ENCODE data around the gene ULK4.
"Not testable (repeated sequence)": the region's sequence is repeated elsewhere in the genome, so short reads cannot be mapped to it uniquely, and the experiment has no call there.

ULK4 gene

DNA sequence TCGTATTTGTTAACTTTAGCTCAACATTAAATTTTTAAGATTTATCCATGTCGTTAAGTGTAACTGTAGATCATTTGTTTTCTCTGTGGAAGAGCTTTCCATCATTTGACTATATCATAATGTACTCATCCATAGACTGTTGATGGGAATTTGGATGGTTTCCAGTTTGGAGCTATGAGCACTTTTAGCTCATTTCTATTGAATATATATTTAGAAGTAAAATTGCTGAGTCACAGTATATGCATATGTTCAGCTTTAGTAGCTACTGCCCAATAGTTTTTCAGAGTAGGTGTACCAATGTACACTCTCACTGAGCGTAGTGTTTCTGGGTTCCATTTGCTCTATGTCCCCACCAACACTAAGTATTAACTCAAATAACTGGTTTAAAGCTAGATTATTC lies 263.0 kb downstream of the ULK4 start:
- H3K79me2 ChIP-seq (ENCODE audit: insufficient read depth, low read length), result no peaks in the 10 kb centered on the region
- H3K9ac ChIP-seq (ENCODE audit: low read depth, low read length), result no peak overlapping the region
- H3K4me2 ChIP-seq (ENCODE audit: insufficient read depth, low read length), result no peak overlapping the region
- H3K27me3 ChIP-seq (ENCODE audit: insufficient read depth, low read length, poor library complexity), result no peaks in the 10 kb centered on the region
- no peak overlapping the region for H2AFZ ChIP-seq (ENCODE audit: low read depth, low read length)
- no peak for ATAC-seq (ENCODE audit: insufficient read depth, low read depth)
- no peaks in the 10 kb centered on the region for H4K20me1 ChIP-seq (ENCODE audit: insufficient read depth, low read length)
- no peaks in the 10 kb centered on the region for H3K36me3 ChIP-seq (ENCODE audit: insufficient read depth, low read length)
- TF ChIP-seq EZH2 (IDR thresholded peaks at IDR 0.05; ENCODE audit: borderline replicate concordance, low read depth, low read length, severe bottlenecking), result no peak
- TF ChIP-seq, protein P1, sequence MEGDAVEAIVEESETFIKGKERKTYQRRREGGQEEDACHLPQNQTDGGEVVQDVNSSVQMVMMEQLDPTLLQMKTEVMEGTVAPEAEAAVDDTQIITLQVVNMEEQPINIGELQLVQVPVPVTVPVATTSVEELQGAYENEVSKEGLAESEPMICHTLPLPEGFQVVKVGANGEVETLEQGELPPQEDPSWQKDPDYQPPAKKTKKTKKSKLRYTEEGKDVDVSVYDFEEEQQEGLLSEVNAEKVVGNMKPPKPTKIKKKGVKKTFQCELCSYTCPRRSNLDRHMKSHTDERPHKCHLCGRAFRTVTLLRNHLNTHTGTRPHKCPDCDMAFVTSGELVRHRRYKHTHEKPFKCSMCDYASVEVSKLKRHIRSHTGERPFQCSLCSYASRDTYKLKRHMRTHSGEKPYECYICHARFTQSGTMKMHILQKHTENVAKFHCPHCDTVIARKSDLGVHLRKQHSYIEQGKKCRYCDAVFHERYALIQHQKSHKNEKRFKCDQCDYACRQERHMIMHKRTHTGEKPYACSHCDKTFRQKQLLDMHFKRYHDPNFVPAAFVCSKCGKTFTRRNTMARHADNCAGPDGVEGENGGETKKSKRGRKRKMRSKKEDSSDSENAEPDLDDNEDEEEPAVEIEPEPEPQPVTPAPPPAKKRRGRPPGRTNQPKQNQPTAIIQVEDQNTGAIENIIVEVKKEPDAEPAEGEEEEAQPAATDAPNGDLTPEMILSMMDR (IDR thresholded peaks at IDR 0.05; ENCODE audit: borderline replicate concordance, extremely low read depth, low read length, poor library complexity, severe bottlenecking), result no peak
- no peak overlapping the region for H3K27ac ChIP-seq (ENCODE audit: low read length)
- H3K4me3 ChIP-seq (ENCODE audit: low read depth in 1 of 2, low read length in 2 of 2), result no peak overlapping the region
- no peaks in the 10 kb centered on the region for H3K4me1 ChIP-seq (ENCODE audit: insufficient read depth, low read length)
- no peaks in the 10 kb centered on the region for H3K9me3 ChIP-seq (ENCODE audit: insufficient read depth, low read length, severe bottlenecking)
- no peak for DNase-seq

DNA sequence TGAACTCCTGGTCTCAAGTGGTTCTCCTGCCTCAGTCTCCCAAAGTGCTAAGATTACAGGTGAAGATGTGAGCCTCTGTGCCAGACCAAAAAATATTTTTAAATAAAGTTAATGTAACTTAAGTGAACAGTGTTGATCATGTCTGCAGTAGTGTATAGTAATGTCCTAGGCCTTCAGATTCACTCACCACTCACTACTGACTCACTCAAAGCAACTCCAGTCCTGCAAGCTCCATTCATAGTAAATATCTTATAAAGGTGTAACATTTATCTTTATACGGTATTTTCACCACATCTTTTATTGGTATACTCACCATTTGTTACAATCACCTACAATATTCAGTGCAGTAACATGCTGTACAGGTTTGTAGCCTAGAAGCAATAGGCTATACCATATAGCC lies 264.2 kb downstream of the ULK4 start:
- Histone ChIP-seq H2AFZ (ENCODE audit: low read depth, low read length) (no peak overlapping the region), H3K4me3 (ENCODE audit: low read depth in 1 of 2, low read length in 2 of 2) (no peak overlapping the region), H3K4me1 (ENCODE audit: insufficient read depth, low read length) (no peaks in the 10 kb centered on the region), H3K9me3 (ENCODE audit: insufficient read depth, low read length, severe bottlenecking) (no peaks in the 10 kb centered on the region), H3K79me2 (ENCODE audit: insufficient read depth, low read length) (no peaks in the 10 kb centered on the region), H4K20me1 (ENCODE audit: insufficient read depth, low read length) (no peaks in the 10 kb centered on the region), H3K27ac (ENCODE audit: low read length) (no peak overlapping the region), H3K4me2 (ENCODE audit: insufficient read depth, low read length) (no peak overlapping the region), H3K36me3 (ENCODE audit: insufficient read depth, low read length) (no peaks in the 10 kb centered on the region), H3K27me3 (ENCODE audit: insufficient read depth, low read length, poor library complexity) (no peaks in the 10 kb centered on the region), H3K9ac (ENCODE audit: low read depth, low read length) (no peak overlapping the region)
- DNase-seq, result no peak
- TF ChIP-seq, protein P1 (IDR thresholded peaks at IDR 0.05; ENCODE audit: borderline replicate concordance, extremely low read depth, low read length, poor library complexity, severe bottlenecking), result no peak
- no peak for TF ChIP-seq EZH2 (IDR thresholded peaks at IDR 0.05; ENCODE audit: borderline replicate concordance, low read depth, low read length, severe bottlenecking)
- ATAC-seq (ENCODE audit: insufficient read depth, low read depth), result no peak

DNA sequence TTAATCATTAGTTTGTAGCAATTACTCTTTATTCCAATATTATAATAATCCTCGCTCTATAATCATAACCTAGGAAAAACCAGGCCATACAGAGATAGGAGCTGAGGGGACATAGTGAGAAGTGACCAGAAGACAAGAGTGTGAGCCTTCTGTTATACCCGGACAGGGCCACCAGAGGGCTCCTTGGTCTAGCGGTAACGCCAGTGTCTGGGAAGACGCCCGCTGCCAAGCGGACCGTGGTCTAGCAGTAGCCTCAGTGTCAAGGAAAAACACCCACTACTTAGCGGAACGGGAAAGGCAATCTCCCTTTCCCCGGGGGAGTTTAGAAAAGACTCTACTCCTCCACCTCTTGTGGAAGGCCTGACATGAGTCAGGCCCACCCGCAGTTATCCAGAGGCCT lies 266.1 kb downstream of the ULK4 start:
- H3K36me3 ChIP-seq (ENCODE audit: insufficient read depth, low read length); H3K27me3 ChIP-seq (ENCODE audit: insufficient read depth, low read length, poor library complexity); ATAC-seq (ENCODE audit: insufficient read depth, low read depth); DNase-seq; H3K9me3 ChIP-seq (ENCODE audit: insufficient read depth, low read length, severe bottlenecking); H4K20me1 ChIP-seq (ENCODE audit: insufficient read depth, low read length); H3K9ac ChIP-seq (ENCODE audit: low read depth, low read length); H3K4me3 ChIP-seq (ENCODE audit: low read depth in 1 of 2, low read length in 2 of 2); H2AFZ ChIP-seq (ENCODE audit: low read depth, low read length); H3K79me2 ChIP-seq (ENCODE audit: insufficient read depth, low read length); H3K27ac ChIP-seq (ENCODE audit: low read length); H3K4me1 ChIP-seq (ENCODE audit: insufficient read depth, low read length); H3K4me2 ChIP-seq (ENCODE audit: insufficient read depth, low read length): not testable (repeated sequence)
- TF ChIP-seq, protein P1 (IDR thresholded peaks at IDR 0.05; ENCODE audit: borderline replicate concordance, extremely low read depth, low read length, poor library complexity, severe bottlenecking), result peak; percentile 22

DNA sequence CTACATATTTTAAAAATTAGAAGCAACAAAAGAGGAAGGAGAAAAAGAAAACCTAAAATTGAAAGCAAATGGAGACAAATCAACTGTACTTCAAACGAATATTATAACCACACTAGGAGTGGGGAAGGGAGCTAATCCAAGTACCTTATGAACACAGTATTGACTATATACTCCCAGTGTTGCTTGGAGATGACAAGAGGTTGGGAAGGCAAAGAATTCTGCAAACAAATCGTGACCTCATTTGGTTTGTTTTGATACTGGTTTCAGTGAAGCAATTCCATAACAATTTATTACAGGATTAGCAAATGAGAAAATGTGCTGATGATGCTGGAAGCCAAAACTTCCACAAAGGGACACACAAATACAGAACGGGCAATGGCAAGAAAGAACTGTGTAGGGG lies 268.1 kb downstream of the ULK4 start:
- TF ChIP-seq EZH2 (IDR thresholded peaks at IDR 0.05; ENCODE audit: borderline replicate concordance, low read depth, low read length, severe bottlenecking), result no peak
- TF ChIP-seq, protein P1 (IDR thresholded peaks at IDR 0.05; ENCODE audit: borderline replicate concordance, extremely low read depth, low read length, poor library complexity, severe bottlenecking), result no peak
- H3K4me3 ChIP-seq (ENCODE audit: low read depth in 1 of 2, low read length in 2 of 2), result no peak overlapping the region
- no peaks in the 10 kb centered on the region for H3K36me3 ChIP-seq (ENCODE audit: insufficient read depth, low read length)
- no peaks in the 10 kb centered on the region for H3K9me3 ChIP-seq (ENCODE audit: insufficient read depth, low read length, severe bottlenecking)
- peaks cover 10% of the 10 kb centered on the region for H3K4me1 ChIP-seq (ENCODE audit: insufficient read depth, low read length)
- no peak overlapping the region for H3K27ac ChIP-seq (ENCODE audit: low read length)
- no peaks in the 10 kb centered on the region for H3K27me3 ChIP-seq (ENCODE audit: insufficient read depth, low read length, poor library complexity)
- ATAC-seq (ENCODE audit: insufficient read depth, low read depth) (no peak), DNase-seq (no peak)
- no peaks in the 10 kb centered on the region for H4K20me1 ChIP-seq (ENCODE audit: insufficient read depth, low read length)
- H3K79me2 ChIP-seq (ENCODE audit: insufficient read depth, low read length), result no peaks in the 10 kb centered on the region
- no peak overlapping the region for H3K9ac ChIP-seq (ENCODE audit: low read depth, low read length)
- no peak overlapping the region for H3K4me2 ChIP-seq (ENCODE audit: insufficient read depth, low read length)
- H2AFZ ChIP-seq (ENCODE audit: low read depth, low read length), result no peak overlapping the region

All from DND-41 (cell line).